CMK (cell line): Measurements from ENCODE around the gene PJA2.
"Not testable (repeated sequence)": the region's sequence is repeated elsewhere in the genome, so short reads cannot be mapped to it uniquely, and the experiment has no call there.

Source experiments
- DNase-seq: peaks from one replicate; pipeline ENCODE4 v3.0.0-alpha.2; 2010; ENCODE audit warnings: low read depth

The PJA2 gene

GRCh38 chr5:109409844-109410388, at the start of gene PJA2:
TSS of gene PJA2 (minus strand) at chr5:109409974. CDS start at chr5:109383433, 26,541 bp downstream.
- peak; percentile 96 for DNase-seq

GRCh38 chr5:109455598-109456096, 45.9 kb upstream of the PJA2 start:
- no peak for DNase-seq

GRCh38 chr5:109454731-109455505, 45.1 kb upstream of the PJA2 start:
- DNase-seq, result no peak

GRCh38 chr5:109453251-109453650, 43.5 kb upstream of the PJA2 start:
- DNase-seq, result no peak

GRCh38 chr5:109452661-109453060, 42.9 kb upstream of the PJA2 start:
- DNase-seq, result no peak

- DNase-seq, result no peak
These were observed 41.4 kb upstream of the PJA2 start for GRCh38 chr5:109451146-109451545.

- DNase-seq, result no peak
These were observed 40.5 kb upstream of the PJA2 start for GRCh38 chr5:109450129-109450877.

GRCh38 chr5:109448838-109449237, 39.1 kb upstream of the PJA2 start:
- no peak for DNase-seq

GRCh38 chr5:109439590-109439989, 29.8 kb upstream of the PJA2 start:
- DNase-seq, result no peak

GRCh38 chr5:109426075-109426474, 16.3 kb upstream of the PJA2 start:
- no peak for DNase-seq

- not testable (repeated sequence) for DNase-seq
These were observed 15.7 kb upstream of the PJA2 start for GRCh38 chr5:109425521-109425920.

GRCh38 chr5:109421956-109422355, 12.2 kb upstream of the PJA2 start:
- DNase-seq, result no peak

- DNase-seq, result no peak
These were observed 9.1 kb upstream of the PJA2 start for GRCh38 chr5:109418712-109419352.

GRCh38 chr5:109416882-109417281, 7.1 kb upstream of the PJA2 start:
- DNase-seq, result no peak

- DNase-seq, result not testable (repeated sequence)
These were observed 4.2 kb upstream of the PJA2 start for GRCh38 chr5:109413921-109414461.

GRCh38 chr5:109413458-109413857, 3.7 kb upstream of the PJA2 start:
- no peak for DNase-seq

GRCh38 chr5:109412981-109413402, 3.2 kb upstream of the PJA2 start:
- no peak for DNase-seq

GRCh38 chr5:109411627-109412026, 1.9 kb upstream of the PJA2 start:
- DNase-seq, result no peak

GRCh38 chr5:109411149-109411514, 1.4 kb upstream of the PJA2 start:
- no peak for DNase-seq

- DNase-seq, result peak; percentile 72
These were observed 795 bp upstream of the PJA2 start for GRCh38 chr5:109410389-109411148.
